ENCODE results near the gene GPS1.

DNA sequence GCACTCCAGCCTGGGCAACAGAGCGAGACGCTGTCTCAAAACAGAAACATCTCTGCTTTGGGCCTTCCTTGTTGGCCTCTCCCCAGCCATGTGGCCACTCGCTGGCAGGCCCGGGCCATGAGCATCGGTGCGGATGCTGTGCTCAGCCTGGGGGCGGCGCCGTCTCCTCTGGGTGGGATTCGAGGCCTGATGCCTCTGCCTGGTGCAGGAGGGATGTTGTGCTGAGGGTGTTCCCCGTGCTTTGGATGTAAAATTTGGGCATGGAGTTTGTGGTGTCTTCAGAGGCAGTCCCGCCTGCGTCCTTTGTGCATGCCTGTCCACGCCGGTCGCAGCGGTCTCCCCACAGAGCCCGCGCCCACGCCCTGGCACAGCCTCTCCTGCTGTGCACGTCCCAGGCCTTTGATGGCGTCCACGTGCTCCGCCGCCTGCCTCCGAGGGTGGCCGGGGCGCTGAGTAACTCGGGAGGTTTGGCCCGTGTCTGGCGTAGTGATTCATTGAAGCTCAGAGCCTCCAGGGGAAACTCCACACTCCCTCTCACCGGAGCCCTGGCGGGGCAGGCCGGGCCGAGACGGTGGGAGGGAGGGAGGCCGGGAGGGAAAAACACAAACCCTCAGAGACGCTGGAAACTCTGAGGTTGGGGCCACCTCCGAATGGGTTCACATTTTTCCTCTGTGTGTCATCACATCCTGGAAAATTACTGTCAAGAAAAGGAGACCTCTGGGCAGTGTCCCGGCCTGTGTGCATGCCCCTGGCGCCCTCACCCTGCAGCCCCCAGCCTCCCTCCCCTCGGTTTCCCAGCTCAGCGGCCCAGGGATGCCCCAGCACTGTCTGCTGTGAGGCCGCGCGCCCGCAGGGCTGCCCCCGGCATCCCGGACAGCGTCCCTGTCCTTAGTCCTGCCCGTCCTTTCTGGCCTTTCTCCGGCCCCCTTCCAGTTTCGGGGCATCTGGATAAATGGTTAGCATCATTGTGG, 48.0 kb upstream of the GPS1 start:
- TF ChIP-seq, protein P1, sequence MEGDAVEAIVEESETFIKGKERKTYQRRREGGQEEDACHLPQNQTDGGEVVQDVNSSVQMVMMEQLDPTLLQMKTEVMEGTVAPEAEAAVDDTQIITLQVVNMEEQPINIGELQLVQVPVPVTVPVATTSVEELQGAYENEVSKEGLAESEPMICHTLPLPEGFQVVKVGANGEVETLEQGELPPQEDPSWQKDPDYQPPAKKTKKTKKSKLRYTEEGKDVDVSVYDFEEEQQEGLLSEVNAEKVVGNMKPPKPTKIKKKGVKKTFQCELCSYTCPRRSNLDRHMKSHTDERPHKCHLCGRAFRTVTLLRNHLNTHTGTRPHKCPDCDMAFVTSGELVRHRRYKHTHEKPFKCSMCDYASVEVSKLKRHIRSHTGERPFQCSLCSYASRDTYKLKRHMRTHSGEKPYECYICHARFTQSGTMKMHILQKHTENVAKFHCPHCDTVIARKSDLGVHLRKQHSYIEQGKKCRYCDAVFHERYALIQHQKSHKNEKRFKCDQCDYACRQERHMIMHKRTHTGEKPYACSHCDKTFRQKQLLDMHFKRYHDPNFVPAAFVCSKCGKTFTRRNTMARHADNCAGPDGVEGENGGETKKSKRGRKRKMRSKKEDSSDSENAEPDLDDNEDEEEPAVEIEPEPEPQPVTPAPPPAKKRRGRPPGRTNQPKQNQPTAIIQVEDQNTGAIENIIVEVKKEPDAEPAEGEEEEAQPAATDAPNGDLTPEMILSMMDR (IDR thresholded peaks at IDR 0.05; ENCODE audit: insufficient read depth, low read length, poor library complexity, severe bottlenecking): no peak
- TF ChIP-seq EZH2phosphoT487 (conservative IDR thresholded peaks at IDR 0.05; ENCODE audit: low read length): no peak
